HepG2 (cell line): ENCODE measurements around the gene SUPV3L1. TPM values are rescaled to one million over a fixed set of nuclear protein-coding genes. Genes with fewer than 3 reads are reported as not detected.

Experiments
- ATAC-seq: fragments of 200-7000 bp; cut with Tn5 transposase; 3 replicates; pipeline ENCODE4 v1.9.1; 2020; ENCODE audit warnings: mild to moderate bottlenecking, moderate library complexity
- BruUV-seq: library from RNA; stranded (reverse); fragments of 400-500 nt; replicated peaks from 2 replicates; lab custom pipeline; 2021; lab: Mats Ljungman, UMichigan
- CTCF ChIA-PET: fragments of 300-600 bp; formaldehyde crosslinking; extraction: SDS; loops from one replicate; lab custom pipeline; 2021; ENCODE audit warnings: low total read pairs, inconsistent platforms, low intra/inter-chr PET ratio; lab: Yijun Ruan, JAX
- POLR2A ChIA-PET: fragments of 350-600 bp; sonication (Branson Sonifier 250); formaldehyde crosslinking; loops from one replicate; lab custom pipeline; 2020; ENCODE audit warnings: antibody characterized with exemption, inconsistent platforms; lab: Yijun Ruan, JAX
- DNase-seq: peaks from one replicate; pipeline ENCODE4 v3.0.0-alpha.2; 2015; ENCODE audit warnings: low spot score
- FAIRE-seq: peaks from 3 replicates; lab custom pipeline; 2011; peaks lifted over from hg19 to GRCh38; lab: Jason Lieb, UNC
- H2AFZ ChIP-seq: one replicate; pipeline ENCODE4 v1.6.1; 2011; ENCODE audit warnings: low read length, inconsistent platforms
- H3K27ac ChIP-seq: fragments of 300-600 bp; 3 replicates; pipeline ENCODE4 v1.8.0; 2011; ENCODE audit warnings: mixed run types, mild to moderate bottlenecking, mixed read lengths, low read length, inconsistent platforms; ENCODE audit not compliant: insufficient read depth; ENCODE audit errors: extremely low read length
- H3K27me3 ChIP-seq, 2 experiments: fragments of 200-600 bp in 1 of 2; 2 replicates in 1 of 2; 3 replicates in 1 of 2; pipeline versions ENCODE4 v1.6.0 to v1.8.0; 2011; ENCODE audit warnings: low read length in 2 of 2, mild to moderate bottlenecking in 2 of 2, moderate library complexity in 2 of 2, inconsistent platforms in 1 of 2; ENCODE audit not compliant: insufficient read depth in 2 of 2, control insufficient read depth in 1 of 2
- H3K36me3 ChIP-seq, 2 experiments: fragments of 200-600 bp in 1 of 2; replicated peaks in 1 of 2; 2 replicates in 1 of 2; 3 replicates in 1 of 2; pipeline versions ENCODE4 v1.5.1 to v1.8.0; 2011; ENCODE audit warnings: low read length in 2 of 2, inconsistent platforms in 1 of 2; ENCODE audit not compliant: insufficient read depth in 2 of 2, control insufficient read depth in 1 of 2
- H3K4me1 ChIP-seq: 2 replicates; pipeline ENCODE4 v1.5.1; 2012; ENCODE audit warnings: low read length, inconsistent platforms; ENCODE audit not compliant: insufficient read depth
- H3K4me2 ChIP-seq: 2 replicates; pipeline ENCODE4 v1.6.0; 2011; ENCODE audit warnings: low read depth, low read length, inconsistent platforms
- H3K4me3 ChIP-seq, 3 experiments: fragments of 200-600 bp in 1 of 3; sonication (generic), shearing (Covaris generic) in 1 of 3; replicated peaks in 1 of 3; 2 replicates each; pipeline ENCODE4 v1.5.1; 2011 to 2016; ENCODE audit warnings: low read length in 3 of 3, inconsistent platforms in 2 of 3, low read depth in 2 of 3, mild to moderate bottlenecking in 2 of 3, control low read depth in 1 of 3, mixed read lengths in 1 of 3; ENCODE audit not compliant: insufficient read depth in 1 of 3
- H3K79me2 ChIP-seq: one replicate; pipeline ENCODE4 v1.6.1; 2011; ENCODE audit warnings: low read length, inconsistent platforms; ENCODE audit not compliant: insufficient read depth
- H3K9ac ChIP-seq: 2 replicates; pipeline ENCODE4 v1.6.0; 2011; ENCODE audit warnings: mild to moderate bottlenecking, low read depth, low read length, inconsistent platforms; ENCODE audit not compliant: insufficient read depth
- H3K9me3 ChIP-seq: 2 replicates; pipeline ENCODE4 v1.5.1; 2012; ENCODE audit warnings: mild to moderate bottlenecking, low read length
- H4K20me1 ChIP-seq: 2 replicates; pipeline ENCODE4 v1.6.0; 2011; ENCODE audit warnings: inconsistent platforms, mild to moderate bottlenecking, low read length, moderate library complexity; ENCODE audit not compliant: insufficient read depth
- CBX2 ChIP-seq, 2 experiments: fragments of 200-600 bp in 1 of 2; sonication (generic); formaldehyde crosslinking in 1 of 2; IDR thresholded peaks; 2 replicates each; pipeline versions ENCODE4 v1.7.0 to v1.8.1; 2018 to 2022; ENCODE audit warnings: low read depth in 2 of 2, low read length in 1 of 2, mild to moderate bottlenecking in 1 of 2, missing genetic modification reagents in 1 of 2
- HBP1 ChIP-seq: IDR thresholded peaks from 2 replicates; pipeline ENCODE4 v1.6.1; 2016; ENCODE audit warnings: low read depth, control low read depth
- KAT2B ChIP-seq: fragments of 150-350 bp; IDR thresholded peaks from 2 replicates; pipeline ENCODE4 v1.6.1; 2014; ENCODE audit warnings: low read depth, low read length, borderline replicate concordance
- KLF16 ChIP-seq, 2 experiments: sonication (generic) in 1 of 2; formaldehyde crosslinking in 1 of 2; IDR thresholded peaks; 2 replicates each; pipeline versions ENCODE4 v1.6.1 to v1.8.0; 2016 to 2023; ENCODE audit warnings: missing genetic modification reagents in 2 of 2, missing compliant biosample characterization in 1 of 2
- SMARCE1 ChIP-seq: fragments of 450-650 bp; IDR thresholded peaks from 2 replicates; pipeline ENCODE4 v1.6.1; 2017; ENCODE audit warnings: borderline replicate concordance
- SP140L ChIP-seq: sonication (generic); formaldehyde crosslinking; IDR thresholded peaks from 2 replicates; pipeline ENCODE4 v1.4.0; 2020; ENCODE audit warnings: missing genetic modification reagents, borderline replicate concordance
- ZNF12 ChIP-seq: sonication (generic); formaldehyde crosslinking; IDR thresholded peaks from 2 replicates; pipeline ENCODE4 v1.5.0; 2020; ENCODE audit warnings: missing genetic modification reagents
- ZNF282 ChIP-seq: fragments of 450-650 bp; IDR thresholded peaks from 2 replicates; pipeline ENCODE4 v1.6.1; 2018; ENCODE audit not compliant: partially characterized antibody
- WGBS: methylation state at CpG from one replicate; pipeline ENCODE4 v1.1.6; 2017; ENCODE audit warnings: low lambda C conversion rate; 5-methylcytosine and 5-hydroxymethylcytosine counted together
- in situ Hi-C: cut with HindIII; loops from 2 replicates; pipeline ENCODE4 v1.10.0; 2017; ENCODE audit warnings: low pct_unique_long_range_greater_than_20kb; ENCODE audit not compliant: extremely low pct_ligation_motif_present
- intact Hi-C: fragments of 100-400 bp; cut with micrococcal nuclease; formaldehyde crosslinking; loops from one replicate; pipeline ENCODE4 v1.10.0; 2022; ENCODE audit not compliant: unreplicated experiment
- polyA plus RNA-seq, 8 experiments: library from polyadenylated mRNA; depleted of rRNA in 3 of 8; stranded (reverse) in 7 of 8; unstranded in 1 of 8; fragments of >200 nt; fragmentation: Illumina TruSeq in 4 of 8; extraction: Trizol in 4 of 8; gene quantifications; 2 replicates each; pipeline versions ENCODE4 v1.2.1 to v1.2.3, GENCODE V29; 2011 to 2016; ENCODE audit warnings: low read depth in 4 of 8, missing spikeins in 1 of 8, mixed read lengths in 1 of 8; ENCODE audit not compliant: insufficient read depth in 1 of 8
- total RNA-seq, 5 experiments: library from RNA; depleted of rRNA; stranded (reverse); fragments of >200 nt; fragmentation: Illumina TruSeq; extraction: Trizol; gene quantifications; 2 replicates each; pipeline ENCODE4 v1.2.3, GENCODE V29; 2016; ENCODE audit warnings: low read depth in 1 of 5
- TF ChIP-seq, protein P1 (sequence below): sonication (generic); formaldehyde crosslinking; conservative IDR thresholded peaks from 2 replicates; pipeline ENCODE4 v1.8.0; 2022; ENCODE audit warnings: missing genetic modification reagents

Gene SUPV3L1
- total and polyA plus RNA-seq, 2 of the 13 experiments (the other 11 are each of a cell fraction or from before 2014, with no cell fraction given): 28.8 to 45.7 TPM

DNA sequence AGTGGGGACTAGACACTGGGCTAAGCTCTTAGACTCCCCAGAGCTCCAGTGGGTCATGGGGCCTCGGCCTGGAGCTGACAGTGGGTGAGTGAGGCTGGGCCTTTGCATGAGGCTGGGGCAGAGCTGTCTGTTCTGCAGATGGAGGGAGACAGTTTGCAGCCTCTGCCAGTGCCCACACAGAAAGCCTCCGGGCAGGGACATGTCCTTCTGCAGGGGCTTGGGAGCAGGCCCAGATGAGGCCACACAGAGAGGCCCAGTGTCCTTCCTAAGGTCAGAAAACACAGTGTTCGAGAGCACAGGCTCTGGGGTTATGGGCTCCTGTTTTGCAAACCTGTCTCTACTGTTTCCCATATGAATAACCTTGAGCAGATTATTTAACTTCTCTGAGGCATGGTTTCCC, 73.1 kb downstream of the SUPV3L1 start:
- TF ChIP-seq KLF16 (CRISPR knock-in tag; IDR thresholded peaks at IDR 0.05): no peak
- no peak for TF ChIP-seq SP140L (CRISPR knock-in tag)
- no peak for TF ChIP-seq ZNF282
- no peak for TF ChIP-seq ZNF12 (CRISPR knock-in tag)
- no peak for TF ChIP-seq CBX2 (IDR thresholded peaks at IDR 0.05; ENCODE audit: low read depth, low read length)
- TF ChIP-seq CBX2 (CRISPR knock-in tag; IDR thresholded peaks at IDR 0.05; ENCODE audit: low read depth): no peak
- TF ChIP-seq SMARCE1: no peak
- TF ChIP-seq, protein P1, sequence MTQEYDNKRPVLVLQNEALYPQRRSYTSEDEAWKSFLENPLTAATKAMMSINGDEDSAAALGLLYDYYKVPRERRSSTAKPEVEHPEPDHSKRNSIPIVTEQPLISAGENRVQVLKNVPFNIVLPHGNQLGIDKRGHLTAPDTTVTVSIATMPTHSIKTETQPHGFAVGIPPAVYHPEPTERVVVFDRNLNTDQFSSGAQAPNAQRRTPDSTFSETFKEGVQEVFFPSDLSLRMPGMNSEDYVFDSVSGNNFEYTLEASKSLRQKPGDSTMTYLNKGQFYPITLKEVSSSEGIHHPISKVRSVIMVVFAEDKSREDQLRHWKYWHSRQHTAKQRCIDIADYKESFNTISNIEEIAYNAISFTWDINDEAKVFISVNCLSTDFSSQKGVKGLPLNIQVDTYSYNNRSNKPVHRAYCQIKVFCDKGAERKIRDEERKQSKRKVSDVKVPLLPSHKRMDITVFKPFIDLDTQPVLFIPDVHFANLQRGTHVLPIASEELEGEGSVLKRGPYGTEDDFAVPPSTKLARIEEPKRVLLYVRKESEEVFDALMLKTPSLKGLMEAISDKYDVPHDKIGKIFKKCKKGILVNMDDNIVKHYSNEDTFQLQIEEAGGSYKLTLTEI: no peak
- no peak for TF ChIP-seq KAT2B
- no peak for TF ChIP-seq HBP1
- intact Hi-C loops: no loop called here
- Histone ChIP-seq H3K27me3 (no peaks in the 10 kb centered on the region), H3K4me3 (no peak overlapping the region), H3K9me3 (no peaks in the 10 kb centered on the region), H3K4me2 (no peak overlapping the region), H3K27ac (no peak overlapping the region), H3K9ac (no peak overlapping the region), H2AFZ (no peak overlapping the region), H3K4me1 (no peaks in the 10 kb centered on the region), H3K79me2 (no peaks in the 10 kb centered on the region), H4K20me1 (no peaks in the 10 kb centered on the region), H3K36me3 (peaks cover 5 to 6% of the 10 kb centered on the region in 2 experiments; a peak in 2 of 5 replicates)
- WGBS: 73% methylated on average over 2 of the region's 3 CpGs
- CTCF ChIA-PET: no interaction called here
- ATAC-seq (no peak), FAIRE-seq (no peak), DNase-seq (no peak)
- in situ Hi-C loops: no loop called here
- no TSS peak for BruUV-seq
- POLR2A ChIA-PET: no interaction called here
